Astrocyte (in vitro differentiated cells and primary cell): ENCODE measurements around the gene CIAO3. TPM values are rescaled to one million over a fixed set of nuclear protein-coding genes. Genes with fewer than 3 reads are reported as not detected.

Experiments used
- DNase-seq: peaks from one replicate; pipeline ENCODE4 v3.0.0-alpha.2; 2010; ENCODE audit warnings: low read depth
- FAIRE-seq: peaks from 2 replicates; lab custom pipeline; 2011; peaks lifted over from hg19 to GRCh38; lab: Jason Lieb, UNC
- H2AFZ ChIP-seq: 2 replicates; pipeline ENCODE4 v1.6.0; 2012; ENCODE audit warnings: low read depth, low read length, inconsistent platforms
- H3K27ac ChIP-seq: 2 replicates; pipeline ENCODE4 v1.5.1; 2011; ENCODE audit warnings: low read depth, low read length, inconsistent platforms
- H3K27me3 ChIP-seq: 2 replicates; pipeline ENCODE4 v1.6.0; 2011; ENCODE audit warnings: low read length, inconsistent platforms; ENCODE audit not compliant: insufficient read depth
- H3K36me3 ChIP-seq: 2 replicates; pipeline ENCODE4 v1.5.1; 2011; ENCODE audit warnings: low read length, inconsistent platforms; ENCODE audit not compliant: insufficient read depth
- H3K4me1 ChIP-seq: 2 replicates; pipeline ENCODE4 v1.5.1; 2011; ENCODE audit warnings: low read length, inconsistent platforms; ENCODE audit not compliant: insufficient read depth
- H3K4me2 ChIP-seq: 2 replicates; pipeline ENCODE4 v1.6.0; 2012; ENCODE audit warnings: low read length, inconsistent platforms
- H3K4me3 ChIP-seq: 2 replicates; pipeline ENCODE4 v1.5.1; 2011; ENCODE audit warnings: low read depth, mild to moderate bottlenecking, low read length, inconsistent platforms; ENCODE audit not compliant: insufficient read depth
- H3K79me2 ChIP-seq: 2 replicates; pipeline ENCODE4 v1.6.0; 2012; ENCODE audit warnings: mild to moderate bottlenecking, low read length, inconsistent platforms; ENCODE audit not compliant: insufficient read depth
- H3K9ac ChIP-seq: 2 replicates; pipeline ENCODE4 v1.6.0; 2012; ENCODE audit warnings: mild to moderate bottlenecking, low read length, inconsistent platforms
- H3K9me3 ChIP-seq: 2 replicates; pipeline ENCODE4 v1.5.1; 2012; ENCODE audit warnings: low read depth, mild to moderate bottlenecking, low read length, inconsistent platforms; ENCODE audit not compliant: insufficient read depth
- H4K20me1 ChIP-seq: 2 replicates; pipeline ENCODE4 v1.6.0; 2012; ENCODE audit warnings: low read length, inconsistent platforms; ENCODE audit not compliant: insufficient read depth
- H3K27ac Mint-ChIP-seq: one replicate; pipeline ENCODE4 v1.8.0; 2021; ENCODE audit warnings: mild to moderate bottlenecking, mixed read lengths; ENCODE audit not compliant: unreplicated experiment
- H3K27me3 Mint-ChIP-seq: one replicate; pipeline ENCODE4 v1.8.0; 2021; ENCODE audit warnings: low read depth, mixed read lengths; ENCODE audit not compliant: unreplicated experiment
- H3K36me3 Mint-ChIP-seq: one replicate; pipeline ENCODE4 v1.8.0; 2021; ENCODE audit warnings: low read depth, mixed read lengths; ENCODE audit not compliant: unreplicated experiment
- H3K4me1 Mint-ChIP-seq: one replicate; pipeline ENCODE4 v1.8.0; 2021; ENCODE audit warnings: low read depth, mixed read lengths; ENCODE audit not compliant: unreplicated experiment
- H3K4me3 Mint-ChIP-seq: one replicate; pipeline ENCODE4 v1.8.0; 2021; ENCODE audit warnings: mild to moderate bottlenecking, moderate library complexity, mixed read lengths; ENCODE audit not compliant: unreplicated experiment
- H3K9me3 Mint-ChIP-seq: one replicate; pipeline ENCODE4 v1.8.0; 2021; ENCODE audit warnings: mild to moderate bottlenecking, mixed read lengths; ENCODE audit not compliant: unreplicated experiment
- CTCF ChIP-seq: IDR thresholded peaks from 2 replicates; pipeline ENCODE4 v1.5.1; 2011; ENCODE audit warnings: low read depth, mild to moderate bottlenecking, inconsistent platforms, low read length, moderate library complexity; ENCODE audit not compliant: insufficient read depth
- EZH2 ChIP-seq: IDR thresholded peaks from 2 replicates; pipeline ENCODE4 v1.6.1; 2012; ENCODE audit warnings: mild to moderate bottlenecking, low read length, inconsistent platforms; ENCODE audit not compliant: insufficient read depth
- total RNA-seq: library from RNA; stranded (reverse); gene quantifications from 2 replicates; pipeline ENCODE4 v1.2.1, GENCODE V29; 2021

The CIAO3 gene
- total RNA-seq, 1 donor from 2014 or later: 19.6 TPM

- Mint-ChIP-seq H3K4me1 (peaks cover 4% of the 10 kb centered on the region), H3K27me3 (peaks cover 9% of the 10 kb centered on the region), H3K9me3 (no peaks in the 10 kb centered on the region), H3K36me3 (no peaks in the 10 kb centered on the region), H3K4me3 (no peak overlapping the region), H3K27ac (no peak overlapping the region)
- TF ChIP-seq CTCF: no peak
- TF ChIP-seq EZH2: no peak
- no peak overlapping the region for H3K9ac ChIP-seq
- H3K4me3 ChIP-seq: no peak overlapping the region
- no peaks in the 10 kb centered on the region for H3K27me3 ChIP-seq
- H3K79me2 ChIP-seq: no peaks in the 10 kb centered on the region
- no peaks in the 10 kb centered on the region for H4K20me1 ChIP-seq
- FAIRE-seq: no peak
- H3K27ac ChIP-seq: no peak overlapping the region
- H3K4me1 ChIP-seq: peaks cover 14% of the 10 kb centered on the region
- no peak overlapping the region for H2AFZ ChIP-seq
- no peak for DNase-seq
- no peaks in the 10 kb centered on the region for H3K9me3 ChIP-seq
- no peak overlapping the region for H3K4me2 ChIP-seq
- H3K36me3 ChIP-seq: no peaks in the 10 kb centered on the region
These were observed 38.2 kb upstream of the CIAO3 start for GRCh38 chr16:778909-779527.

- Mint-ChIP-seq H3K36me3 (no peaks in the 10 kb centered on the region), H3K4me1 (peaks cover 4% of the 10 kb centered on the region), H3K27ac (no peak overlapping the region), H3K9me3 (no peaks in the 10 kb centered on the region), H3K27me3 (peaks cover 9% of the 10 kb centered on the region), H3K4me3 (no peak overlapping the region)
- Histone ChIP-seq H3K4me1 (peaks cover 10% of the 10 kb centered on the region), H2AFZ (no peak overlapping the region), H3K36me3 (no peaks in the 10 kb centered on the region), H3K9me3 (no peaks in the 10 kb centered on the region), H4K20me1 (no peaks in the 10 kb centered on the region), H3K9ac (no peak overlapping the region), H3K79me2 (no peaks in the 10 kb centered on the region), H3K27me3 (no peaks in the 10 kb centered on the region), H3K4me3 (no peak overlapping the region), H3K4me2 (no peak overlapping the region), H3K27ac (no peak overlapping the region)
- FAIRE-seq (no peak), DNase-seq (no peak)
- TF ChIP-seq CTCF (no peak), EZH2 (no peak)
These were observed 37.6 kb upstream of the CIAO3 start for GRCh38 chr16:778447-778846.

GRCh38 chr16:777826-778225, 37.0 kb upstream of the CIAO3 start:
- Histone ChIP-seq H3K27ac (no peak overlapping the region), H3K9me3 (no peaks in the 10 kb centered on the region), H3K27me3 (no peaks in the 10 kb centered on the region), H2AFZ (peak overlapping the region; percentile 64), H4K20me1 (no peaks in the 10 kb centered on the region), H3K36me3 (no peaks in the 10 kb centered on the region), H3K9ac (peak overlapping the region; percentile 12), H3K4me1 (peaks cover 10% of the 10 kb centered on the region), H3K79me2 (no peaks in the 10 kb centered on the region), H3K4me2 (peak overlapping the region; percentile 57), H3K4me3 (no peak overlapping the region)
- FAIRE-seq (no peak), DNase-seq (peak; percentile 14)
- Mint-ChIP-seq H3K27ac (no peak overlapping the region), H3K9me3 (no peaks in the 10 kb centered on the region), H3K36me3 (no peaks in the 10 kb centered on the region), H3K4me3 (peak overlapping the region; percentile 64), H3K4me1 (peaks cover 4% of the 10 kb centered on the region), H3K27me3 (peaks cover 9% of the 10 kb centered on the region)
- no peak for TF ChIP-seq CTCF
- TF ChIP-seq EZH2: no peak
